DOHH2 (cell line): ENCODE results near the gene CNBD2.
A peak's percentile ranks its signal among the peaks of the same experiment; 100 is the strongest.
"Not testable (repeated sequence)": the region's sequence is repeated elsewhere in the genome, so short reads cannot be mapped to it uniquely, and the experiment has no call there.

Experiments used
- H3F3A ChIP-seq: fragments of 200-600 bp; sonication (generic), shearing (Covaris generic); 2 replicates; pipeline ENCODE4 v1.6.0; 2016; ENCODE audit warnings: antibody characterized with exemption, mild to moderate bottlenecking; ENCODE audit not compliant: control insufficient read depth, insufficient read depth
- H3K27ac ChIP-seq: fragments of 200-600 bp; sonication (generic); 2 replicates; pipeline ENCODE4 v1.5.1; 2014; ENCODE audit warnings: low read depth, mild to moderate bottlenecking, low read length, moderate library complexity
- H3K27me3 ChIP-seq: fragments of 200-600 bp; sonication (generic); 2 replicates; pipeline ENCODE4 v1.6.1; 2014; ENCODE audit warnings: mild to moderate bottlenecking, low read length, mixed read lengths; ENCODE audit not compliant: control insufficient read depth
- H3K36me3 ChIP-seq: fragments of 200-600 bp; sonication (generic); 2 replicates; pipeline ENCODE4 v1.6.1; 2014; ENCODE audit warnings: mild to moderate bottlenecking, low read length, moderate library complexity, mixed read lengths; ENCODE audit not compliant: control insufficient read depth
- H3K4me1 ChIP-seq: fragments of 200-600 bp; sonication (generic); 2 replicates; pipeline ENCODE4 v1.6.1; 2014; ENCODE audit warnings: mild to moderate bottlenecking, low read length, mixed read lengths; ENCODE audit not compliant: control insufficient read depth
- H3K4me2 ChIP-seq: fragments of 200-600 bp; sonication (generic); 2 replicates; pipeline ENCODE4 v1.6.0; 2014; ENCODE audit warnings: mild to moderate bottlenecking, low read length, moderate library complexity
- H3K4me3 ChIP-seq: fragments of 200-600 bp; sonication (generic); 2 replicates; pipeline ENCODE4 v1.5.1; 2014; ENCODE audit warnings: mild to moderate bottlenecking, low read length, mixed read lengths
- H3K79me2 ChIP-seq: fragments of 200-600 bp; sonication (generic); 2 replicates; pipeline ENCODE4 v1.6.1; 2014; ENCODE audit warnings: mild to moderate bottlenecking, low read length, mixed read lengths; ENCODE audit not compliant: control insufficient read depth
- H3K9me2 ChIP-seq: fragments of 200-600 bp; sonication (generic); replicated peaks from 2 replicates; pipeline ENCODE4 v1.6.1; 2014; ENCODE audit warnings: mild to moderate bottlenecking, low read length, mixed read lengths; ENCODE audit not compliant: control insufficient read depth
- H3K9me3 ChIP-seq: fragments of 200-600 bp; sonication (generic); 2 replicates; pipeline ENCODE4 v1.6.1; 2014; ENCODE audit warnings: antibody characterized with exemption, low read length, mixed read lengths; ENCODE audit not compliant: control insufficient read depth, insufficient read depth
- H4K20me1 ChIP-seq: fragments of 200-600 bp; sonication (generic); 2 replicates; pipeline ENCODE4 v1.6.0; 2014; ENCODE audit warnings: low read depth, mild to moderate bottlenecking, antibody characterized with exemption, low read length, moderate library complexity; ENCODE audit not compliant: control insufficient read depth, insufficient read depth
- CTCF ChIP-seq: fragments of 200-600 bp; sonication (generic); IDR thresholded peaks from one replicate; pipeline ENCODE4 v1.5.1; 2014; ENCODE audit warnings: antibody characterized with exemption, mild to moderate bottlenecking, low read depth, low read length; ENCODE audit not compliant: poor library complexity, severe bottlenecking
- EZH2phosphoT487 ChIP-seq: fragments of 200-600 bp; sonication (generic); IDR thresholded peaks from 2 replicates; pipeline ENCODE4 v1.6.1; 2017; ENCODE audit warnings: borderline replicate concordance, mild to moderate bottlenecking, antibody characterized with exemption, low read length, moderate library complexity, mixed read lengths

Gene CNBD2

GRCh38 chr20:35994994-35995453 lies 26.6 kb downstream of the CNBD2 start:
- Histone ChIP-seq H3K27me3 (no peaks in the 10 kb centered on the region), H3K36me3 (no peaks in the 10 kb centered on the region), H3K27ac (no peak overlapping the region), H4K20me1 (no peaks in the 10 kb centered on the region), H3K9me3 (no peaks in the 10 kb centered on the region), H3F3A (0 out of 2 replicates have a peak, but pooled peaks cover 3% of the 10 kb centered on the region), H3K4me3 (no peak overlapping the region), H3K4me1 (peaks cover 26% of the 10 kb centered on the region), H3K9me2 (no peaks in the 10 kb centered on the region), H3K79me2 (no peaks in the 10 kb centered on the region), H3K4me2 (no peak overlapping the region)
- TF ChIP-seq CTCF (peak; percentile 94), EZH2phosphoT487 (no peak)

GRCh38 chr20:35996492-35996891 lies 28.1 kb downstream of the CNBD2 start:
- not testable (repeated sequence) for H3K27me3 ChIP-seq, H3F3A ChIP-seq, H4K20me1 ChIP-seq, H3K4me2 ChIP-seq, H3K79me2 ChIP-seq, H3K27ac ChIP-seq, H3K9me2 ChIP-seq, H3K4me3 ChIP-seq, H3K36me3 ChIP-seq, H3K9me3 ChIP-seq
- peaks cover 19% of the 10 kb centered on the region for H3K4me1 ChIP-seq

- H4K20me1 ChIP-seq, H3K4me2 ChIP-seq, H3K79me2 ChIP-seq, H3K4me1 ChIP-seq, H3K9me3 ChIP-seq, H3K36me3 ChIP-seq, H3K27ac ChIP-seq, H3K4me3 ChIP-seq, H3K27me3 ChIP-seq, H3K9me2 ChIP-seq, H3F3A ChIP-seq: not testable (repeated sequence)
These were observed 32.9 kb downstream of the CNBD2 start for GRCh38 chr20:36001331-36001730.

- no peaks in the 10 kb centered on the region for H4K20me1 ChIP-seq
- H3K4me2 ChIP-seq: no peak overlapping the region
- no peaks in the 10 kb centered on the region for H3K9me2 ChIP-seq
- no peak overlapping the region for H3K4me3 ChIP-seq
- no peaks in the 10 kb centered on the region for H3K9me3 ChIP-seq
- no peak overlapping the region for H3K27ac ChIP-seq
- TF ChIP-seq CTCF: no peak
- no peak for TF ChIP-seq EZH2phosphoT487
- no peaks in the 10 kb centered on the region for H3F3A ChIP-seq
- H3K36me3 ChIP-seq: no peaks in the 10 kb centered on the region
- H3K27me3 ChIP-seq: peaks cover 3% of the 10 kb centered on the region; the same call in 1 of the 2 replicates
- H3K4me1 ChIP-seq: no peaks in the 10 kb centered on the region
- H3K79me2 ChIP-seq: no peaks in the 10 kb centered on the region
These were observed 34.5 kb downstream of the CNBD2 start for GRCh38 chr20:36002855-36003254.
